DMS79 (cell line): ENCODE data around the gene LCORL.
"Not testable (repeated sequence)": the region's sequence is repeated elsewhere in the genome, so short reads cannot be mapped to it uniquely, and the experiment has no call there.

Source experiments
- DNase-seq: peaks from one replicate; lab custom pipeline; 2025; lab: John Stamatoyannopoulos, UW

LCORL gene

GRCh38 chr4:17851959-17852358 is 169.6 kb downstream of the LCORL start:
- no peak for DNase-seq

GRCh38 chr4:17850295-17850694 is 171.3 kb downstream of the LCORL start:
- DNase-seq = not testable (repeated sequence)

- no peak for DNase-seq
Observed at GRCh38 chr4:17846266-17846665, 175.3 kb downstream of the LCORL start.

GRCh38 chr4:17823871-17824669 is 197.5 kb downstream of the LCORL start:
- no peak for DNase-seq

GRCh38 chr4:17817027-17817426 is 204.5 kb downstream of the LCORL start:
- DNase-seq = peak; percentile 2

GRCh38 chr4:17816142-17816541 is 205.4 kb downstream of the LCORL start:
- no peak for DNase-seq

GRCh38 chr4:17814140-17814539 is 207.4 kb downstream of the LCORL start:
- no peak for DNase-seq

GRCh38 chr4:17812801-17813200 is 208.8 kb downstream of the LCORL start:
- no peak for DNase-seq

GRCh38 chr4:17812125-17812524 is 209.4 kb downstream of the LCORL start:
- no peak for DNase-seq

GRCh38 chr4:17811078-17811603 is 210.4 kb downstream of the LCORL start:
- no peak for DNase-seq

- peak; percentile 90 for DNase-seq
Observed at GRCh38 chr4:17810260-17811077, 211.1 kb downstream of the LCORL start, which contains the start of the genes DCAF16 and NCAPG. TSS of gene DCAF16 (minus strand) at chr4:17810757. CDS start at chr4:17804141, 6,616 bp downstream. TSS of gene NCAPG (plus strand) at chr4:17810979. CDS start at chr4:17811078, 99 bp downstream.

GRCh38 chr4:17809667-17810066 is 211.9 kb downstream of the LCORL start:
- no peak for DNase-seq

GRCh38 chr4:17807446-17807845 is 214.1 kb downstream of the LCORL start:
- DNase-seq = no peak

- no peak for DNase-seq
Observed at GRCh38 chr4:17805580-17806155, 215.9 kb downstream of the LCORL start.

- DNase-seq = no peak
Observed at GRCh38 chr4:17797808-17798207, 223.7 kb downstream of the LCORL start.

GRCh38 chr4:17794730-17795129 is 226.8 kb downstream of the LCORL start:
- no peak for DNase-seq
